Anterior cingulate cortex (tissue), 58 donors: Measurements from ENCODE around the gene CLEC16A.
A peak's percentile ranks its signal among the peaks of the same experiment; 100 is the strongest.

Experiments used
- DNase-seq, 58 donors: peaks; one replicate each; lab custom pipeline; 2025; lab: John Stamatoyannopoulos, UW

Gene CLEC16A

DNA sequence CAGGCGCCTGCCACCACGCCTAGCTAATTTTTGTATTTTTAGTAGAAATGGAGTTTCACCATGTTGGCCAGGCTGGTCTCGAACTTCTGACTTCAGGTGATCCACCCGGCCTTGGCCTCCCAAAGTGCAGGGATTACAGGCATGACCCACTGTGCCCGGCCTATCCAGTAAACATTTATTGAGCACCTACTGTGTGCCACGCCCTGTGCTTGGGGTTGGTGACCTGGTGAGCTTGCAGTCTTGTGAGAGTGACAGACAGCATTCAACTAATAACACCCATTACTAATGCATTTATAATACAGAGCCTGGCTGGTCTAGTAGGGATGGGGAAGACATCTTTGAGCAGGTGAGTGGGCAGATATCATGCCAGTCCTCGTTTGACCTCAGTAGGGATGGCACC lies 198.6 kb downstream of the CLEC16A start:
- DNase-seq, result no peak

DNA sequence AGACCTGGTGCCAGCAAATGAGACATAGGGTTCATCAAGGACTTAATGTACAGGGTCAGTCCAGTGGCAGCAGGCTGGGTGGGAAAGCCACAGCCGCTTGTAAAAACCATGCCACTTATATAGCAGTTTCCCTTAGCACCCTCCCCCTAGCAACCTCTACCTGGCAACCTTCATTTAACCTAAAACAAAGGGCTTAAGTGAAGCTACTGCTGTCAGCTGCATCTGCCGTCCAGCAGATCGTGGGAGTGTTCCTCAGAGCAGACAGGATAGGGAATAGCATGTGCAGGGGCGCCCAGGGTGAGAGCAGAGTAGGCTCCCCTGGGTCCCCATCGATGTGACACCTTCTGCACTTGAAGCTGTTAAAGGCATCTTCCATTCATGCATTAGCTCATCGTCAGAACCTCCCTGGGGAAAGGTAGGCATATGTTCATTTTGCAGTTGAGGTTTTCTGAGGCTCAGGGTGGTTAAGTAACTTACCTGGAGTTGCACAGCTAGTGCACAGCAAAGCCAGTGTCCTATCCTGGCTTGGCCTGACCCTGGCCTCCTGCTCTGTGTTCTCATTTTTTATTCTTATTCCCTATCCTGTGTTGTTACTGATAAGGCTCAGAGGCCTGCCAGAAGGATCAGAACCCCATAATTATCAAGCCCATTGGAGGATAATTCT lies 199.1 kb downstream of the CLEC16A start:
- DNase-seq, result no peak

- DNase-seq, result no peak
Measured at GRCh38 chr16:11144122-11144521, 199.8 kb downstream of the CLEC16A start.

GRCh38 chr16:11145173-11145818 lies 200.9 kb downstream of the CLEC16A start:
- DNase-seq, result no peak

GRCh38 chr16:11145819-11146211 lies 201.5 kb downstream of the CLEC16A start:
- no peak for DNase-seq

DNA sequence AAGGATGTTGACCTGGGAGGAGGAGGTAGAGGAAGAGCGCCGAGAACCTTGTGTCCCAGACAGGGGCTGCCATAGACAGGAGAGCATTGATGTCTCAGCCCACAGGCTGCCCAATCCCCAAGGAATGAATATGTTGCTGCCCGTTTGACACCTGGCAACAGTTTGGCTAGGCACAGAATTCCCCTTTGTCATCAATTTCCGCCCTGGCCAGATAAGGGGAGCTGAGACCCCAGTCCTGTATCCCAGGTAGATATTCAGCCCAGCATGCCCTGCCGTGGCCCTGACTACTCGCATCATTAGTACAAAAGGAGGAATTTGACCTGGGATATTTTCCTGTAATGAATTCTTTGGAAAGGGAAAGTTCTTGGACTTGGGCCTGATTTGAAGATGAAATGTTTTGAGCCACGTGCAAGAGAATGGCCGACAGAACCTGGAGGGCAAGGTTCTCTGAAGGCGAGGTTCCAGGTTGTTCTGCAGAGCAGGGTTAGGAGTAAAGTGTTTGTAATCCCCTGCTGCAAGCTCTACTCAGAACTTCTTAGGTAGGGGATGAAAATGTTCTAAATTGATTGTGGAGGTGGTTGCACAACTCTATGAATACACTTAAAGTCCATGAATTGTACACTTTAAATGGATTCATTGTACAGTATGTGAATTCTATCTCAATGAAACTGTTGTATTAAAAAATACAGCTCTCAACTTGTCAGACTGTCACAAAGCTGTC lies 202.8 kb downstream of the CLEC16A start:
- no peak for DNase-seq

DNA sequence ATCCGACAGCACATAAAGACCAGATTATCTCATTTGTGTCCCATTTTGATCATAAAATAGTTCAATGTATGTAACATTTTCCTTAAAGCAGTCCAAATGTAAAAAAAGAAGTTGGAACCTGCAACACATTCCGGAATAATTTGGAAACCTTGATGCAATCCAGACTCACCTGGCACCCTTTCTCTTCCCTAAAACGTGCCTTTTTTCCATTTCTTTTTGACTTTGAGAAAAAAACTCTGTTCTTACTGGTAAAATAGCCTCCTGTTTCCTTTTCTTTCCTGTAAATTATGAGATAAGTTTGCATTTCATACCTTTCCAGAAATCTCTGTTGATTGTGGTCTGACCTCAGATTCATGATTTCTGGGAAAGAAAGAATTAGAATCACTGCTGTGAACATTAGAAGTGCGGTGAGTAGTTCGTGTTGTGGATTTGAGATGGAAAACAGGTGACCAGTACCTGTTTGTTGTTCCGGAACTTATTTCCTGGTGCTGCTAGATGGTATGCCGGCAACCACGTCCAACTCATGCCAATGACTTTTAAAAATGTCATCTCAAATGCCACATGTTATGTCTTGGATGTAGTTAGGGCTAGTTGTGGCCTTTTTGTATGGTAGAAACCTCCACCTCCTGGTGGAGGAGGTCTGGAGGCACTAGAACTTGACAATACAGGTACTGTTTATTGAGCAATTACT lies 203.5 kb downstream of the CLEC16A start:
- no peak for DNase-seq

GRCh38 chr16:11149011-11149616 lies 204.8 kb downstream of the CLEC16A start:
- DNase-seq, result no peak

DNA sequence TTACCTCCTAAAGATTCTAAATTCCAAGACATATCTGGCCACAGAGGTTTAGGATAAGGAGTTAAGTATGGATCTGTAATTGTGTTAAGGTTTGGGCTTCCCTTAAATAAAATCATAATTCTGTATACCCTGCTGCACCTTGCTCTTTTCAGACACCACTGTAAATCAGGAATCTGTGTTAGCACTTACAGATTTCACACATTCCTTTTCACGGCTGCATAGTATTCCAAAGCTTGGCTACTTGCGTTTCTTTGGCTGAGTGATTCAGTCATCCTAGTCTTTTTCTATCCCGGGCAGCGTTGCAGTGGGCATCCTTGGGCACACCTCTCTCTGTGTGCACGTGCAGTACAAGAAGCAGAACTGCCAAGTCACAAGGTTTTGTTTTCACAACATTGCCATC lies 205.8 kb downstream of the CLEC16A start:
- DNase-seq, result no peak

DNA sequence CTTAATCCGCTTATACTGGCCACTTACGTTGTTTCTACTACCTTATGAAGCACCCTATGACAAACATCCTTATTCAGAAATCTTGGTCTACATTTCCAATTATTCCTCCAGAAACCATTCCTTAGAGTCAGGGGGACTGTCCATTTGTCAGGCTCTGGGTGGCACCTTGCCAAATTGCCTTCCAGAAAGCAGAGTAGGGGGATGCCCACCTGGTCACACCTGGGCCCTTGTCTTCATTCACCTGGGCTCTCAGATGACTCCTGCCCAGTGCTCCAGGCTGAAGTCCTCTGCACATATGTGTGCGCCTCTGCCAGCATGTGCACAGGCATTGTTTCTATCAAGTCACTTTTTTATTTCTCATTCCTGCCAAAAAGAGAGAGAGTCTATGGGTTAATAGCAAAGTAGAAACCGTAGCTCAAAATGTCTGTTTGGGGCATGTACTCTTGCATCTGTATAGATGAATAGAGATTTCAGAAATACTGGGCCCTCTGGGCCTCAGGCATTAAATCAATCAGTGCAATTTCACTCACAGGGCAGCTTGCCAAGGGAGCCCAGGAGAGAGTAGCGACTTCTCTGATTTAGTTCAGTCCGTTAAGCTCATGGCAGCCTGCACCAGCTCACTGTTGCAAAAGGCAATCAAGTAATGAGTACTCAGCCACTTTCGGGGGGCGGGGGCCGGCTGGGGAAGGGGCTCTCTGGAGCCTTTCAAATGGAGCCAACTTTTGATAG lies 207.0 kb downstream of the CLEC16A start:
- DNase-seq, result no peak

GRCh38 chr16:11151885-11152629 lies 207.7 kb downstream of the CLEC16A start:
- DNase-seq, result peak in 16 of 58 donors; percentile 10 to 62 (median 24)

DNA sequence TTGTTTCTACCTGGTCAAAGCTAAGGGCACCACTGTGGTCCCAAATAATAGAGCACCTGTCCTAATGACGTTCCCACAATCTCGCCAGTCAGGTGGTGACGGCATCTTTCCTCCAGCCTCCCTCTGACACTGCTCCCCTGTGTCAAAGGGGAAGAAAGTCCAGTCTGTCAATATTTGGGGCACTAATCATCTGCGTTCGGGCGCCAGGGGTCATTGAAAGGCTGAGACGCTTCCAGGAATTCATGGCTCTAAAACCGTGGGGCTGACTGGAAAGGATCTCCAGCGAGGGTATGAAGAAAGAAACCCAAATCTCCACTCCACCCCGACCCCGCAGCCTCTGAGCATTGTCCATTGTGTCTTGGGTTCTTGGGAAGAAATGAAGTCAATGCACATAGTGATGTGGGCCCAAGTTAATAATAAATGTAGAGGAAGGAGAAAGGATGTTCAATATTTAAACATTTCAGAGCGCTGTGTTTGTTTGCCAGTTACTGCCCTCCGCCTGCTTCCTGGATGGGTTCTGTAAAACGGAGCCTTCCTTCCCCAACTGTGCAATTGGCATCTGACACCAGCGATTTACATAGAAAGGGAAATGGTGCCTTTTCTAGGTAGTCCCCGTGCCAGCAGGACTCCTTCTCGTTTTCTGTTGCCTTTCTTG lies 208.4 kb downstream of the CLEC16A start:
- no peak for DNase-seq

GRCh38 chr16:11155284-11155806 lies 211.0 kb downstream of the CLEC16A start:
- DNase-seq, result no peak

- peak in 1 of 58 donors; percentile 11 for DNase-seq
Measured at GRCh38 chr16:11156401-11156800, 212.0 kb downstream of the CLEC16A start.

DNA sequence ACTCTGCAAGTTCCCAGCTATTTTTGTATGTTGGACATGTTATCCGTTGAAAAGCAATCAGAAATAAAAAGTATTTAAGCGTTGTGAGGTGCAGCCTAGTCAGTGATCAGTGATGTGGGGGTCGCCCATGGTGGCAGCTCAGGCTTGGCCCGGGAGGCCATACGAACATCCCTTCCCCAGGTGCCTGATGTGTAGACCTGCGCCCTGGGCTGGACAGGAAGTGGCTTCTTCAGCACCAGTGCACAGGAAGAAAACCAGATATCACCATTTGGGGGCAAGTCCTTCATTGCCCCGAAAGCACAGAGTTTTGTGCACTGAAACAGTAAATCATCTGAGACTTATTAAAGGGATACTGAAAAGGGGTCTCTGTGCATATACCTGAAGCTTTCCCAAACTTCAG lies 212.8 kb downstream of the CLEC16A start:
- DNase-seq, result no peak

DNA sequence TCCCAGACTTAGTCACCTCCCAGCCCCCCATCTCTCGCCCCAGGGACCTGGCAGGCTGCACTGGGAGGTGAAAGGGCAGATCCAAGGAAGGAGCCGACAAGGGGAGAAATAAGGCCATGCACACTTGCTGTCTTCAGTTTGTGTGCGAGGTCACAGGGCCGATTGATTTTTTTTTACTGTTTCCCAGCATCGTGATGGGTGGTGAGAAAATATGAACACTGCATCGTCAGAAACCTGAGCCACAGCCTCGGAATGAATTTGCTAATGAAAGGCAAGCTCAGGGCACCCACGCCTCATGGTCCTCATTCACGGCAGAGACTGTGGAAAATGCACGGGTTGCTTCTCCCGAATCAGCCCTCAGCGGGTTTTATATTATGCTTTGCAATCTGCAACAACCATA lies 213.7 kb downstream of the CLEC16A start:
- DNase-seq, result no peak

DNA sequence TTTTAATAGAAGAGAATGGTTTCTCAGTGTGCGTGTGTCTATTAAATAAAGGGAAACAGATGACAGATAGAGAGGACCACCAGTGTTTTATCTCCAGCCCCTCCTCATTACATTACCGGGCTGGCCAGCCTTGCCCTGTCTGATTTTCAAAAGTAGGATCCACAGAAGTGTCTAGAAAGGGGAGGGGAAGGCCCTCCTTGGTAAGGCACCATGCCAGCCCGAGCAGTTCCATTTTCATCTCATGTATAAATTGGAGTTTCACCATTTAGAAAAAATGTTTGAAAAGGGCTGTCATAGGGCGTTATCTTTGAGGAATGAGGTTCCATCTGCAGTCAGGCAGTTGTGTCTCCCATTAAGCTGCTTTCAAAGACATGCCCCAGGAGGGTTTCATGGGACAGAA lies 214.9 kb downstream of the CLEC16A start:
- no peak for DNase-seq

DNA sequence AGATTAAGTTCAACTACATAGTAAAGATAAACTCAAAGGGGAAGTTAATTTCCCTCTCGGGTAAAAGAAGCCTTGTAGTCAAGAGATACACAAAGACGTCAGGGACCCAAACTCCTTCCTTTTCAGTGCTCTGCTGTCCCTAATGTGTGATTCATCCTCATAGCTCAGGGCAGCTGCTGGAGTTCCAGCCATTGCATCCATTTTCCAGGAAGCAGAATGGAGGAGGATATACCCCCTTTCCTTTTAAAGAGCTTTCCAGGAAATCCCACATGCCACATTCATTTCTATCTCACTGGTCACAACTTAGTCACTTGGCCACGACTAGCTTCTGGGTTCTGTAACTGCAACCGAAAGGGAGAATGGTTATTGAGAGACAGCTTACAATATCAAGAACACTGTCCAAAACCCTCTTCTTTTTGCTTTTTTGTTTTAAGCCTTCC lies 216.3 kb downstream of the CLEC16A start:
- DNase-seq, result no peak
